ENCODE results near the gene C16orf96.

Gene C16orf96

GRCh38 chr16:4524571-4524970 lies 31.6 kb upstream of the C16orf96 start:
- no peak for DNase-seq (ENCODE audit: low read depth)
- no peak overlapping the region for H3K4me3 ChIP-seq (ENCODE audit: control insufficient read depth, low read depth, low read length)
- no peak for TF ChIP-seq CTCF (IDR thresholded peaks at IDR 0.05; ENCODE audit: control insufficient read depth, insufficient read depth, low read depth, low read length, missing control alignments)

GRCh38 chr16:4525069-4525468 lies 31.1 kb upstream of the C16orf96 start:
- no peak overlapping the region for H3K4me3 ChIP-seq (ENCODE audit: control insufficient read depth, low read depth, low read length)
- DNase-seq (ENCODE audit: low read depth): no peak
- no peak for TF ChIP-seq CTCF (IDR thresholded peaks at IDR 0.05; ENCODE audit: control insufficient read depth, insufficient read depth, low read depth, low read length, missing control alignments)

GRCh38 chr16:4525634-4526277 lies 30.4 kb upstream of the C16orf96 start:
- DNase-seq (ENCODE audit: low read depth): no peak
- H3K4me3 ChIP-seq (ENCODE audit: control insufficient read depth, low read depth, low read length): no peak overlapping the region
- no peak for TF ChIP-seq CTCF (IDR thresholded peaks at IDR 0.05; ENCODE audit: control insufficient read depth, insufficient read depth, low read depth, low read length, missing control alignments)

GRCh38 chr16:4529085-4530060 lies 26.8 kb upstream of the C16orf96 start:
- no peak overlapping the region for H3K4me3 ChIP-seq (ENCODE audit: control insufficient read depth, low read depth, low read length)
- no peak for DNase-seq (ENCODE audit: low read depth)
- no peak for TF ChIP-seq CTCF (IDR thresholded peaks at IDR 0.05; ENCODE audit: control insufficient read depth, insufficient read depth, low read depth, low read length, missing control alignments)

- DNase-seq (ENCODE audit: low read depth): no peak
- H3K4me3 ChIP-seq (ENCODE audit: control insufficient read depth, low read depth, low read length): no peak overlapping the region
- no peak for TF ChIP-seq CTCF (IDR thresholded peaks at IDR 0.05; ENCODE audit: control insufficient read depth, insufficient read depth, low read depth, low read length, missing control alignments)
Observed at GRCh38 chr16:4531811-4532210, 24.3 kb upstream of the C16orf96 start.

- no peak for DNase-seq (ENCODE audit: low read depth)
Observed at GRCh38 chr16:4532238-4532637, 23.9 kb upstream of the C16orf96 start.

More at GRCh38 chr16:4532238-4532637, 23.9 kb upstream of the C16orf96 start:
- H3K4me3 ChIP-seq (ENCODE audit: control insufficient read depth, low read depth, low read length): no peak overlapping the region
- TF ChIP-seq CTCF (IDR thresholded peaks at IDR 0.05; ENCODE audit: control insufficient read depth, insufficient read depth, low read depth, low read length, missing control alignments): no peak

Data from AG09309 (cell line).